DMS 273 treated with DMSO at 0.1 percent for 48 hours (cell line): Measurements from ENCODE around the gene RAB33B.
A peak's percentile ranks its signal among the peaks of the same experiment; 100 is the strongest.
"Not testable (repeated sequence)": the region's sequence is repeated elsewhere in the genome, so short reads cannot be mapped to it uniquely, and the experiment has no call there.

Experiments
- DNase-seq: peaks from one replicate; lab custom pipeline; 2025; lab: John Stamatoyannopoulos, UW

RAB33B gene

DNA sequence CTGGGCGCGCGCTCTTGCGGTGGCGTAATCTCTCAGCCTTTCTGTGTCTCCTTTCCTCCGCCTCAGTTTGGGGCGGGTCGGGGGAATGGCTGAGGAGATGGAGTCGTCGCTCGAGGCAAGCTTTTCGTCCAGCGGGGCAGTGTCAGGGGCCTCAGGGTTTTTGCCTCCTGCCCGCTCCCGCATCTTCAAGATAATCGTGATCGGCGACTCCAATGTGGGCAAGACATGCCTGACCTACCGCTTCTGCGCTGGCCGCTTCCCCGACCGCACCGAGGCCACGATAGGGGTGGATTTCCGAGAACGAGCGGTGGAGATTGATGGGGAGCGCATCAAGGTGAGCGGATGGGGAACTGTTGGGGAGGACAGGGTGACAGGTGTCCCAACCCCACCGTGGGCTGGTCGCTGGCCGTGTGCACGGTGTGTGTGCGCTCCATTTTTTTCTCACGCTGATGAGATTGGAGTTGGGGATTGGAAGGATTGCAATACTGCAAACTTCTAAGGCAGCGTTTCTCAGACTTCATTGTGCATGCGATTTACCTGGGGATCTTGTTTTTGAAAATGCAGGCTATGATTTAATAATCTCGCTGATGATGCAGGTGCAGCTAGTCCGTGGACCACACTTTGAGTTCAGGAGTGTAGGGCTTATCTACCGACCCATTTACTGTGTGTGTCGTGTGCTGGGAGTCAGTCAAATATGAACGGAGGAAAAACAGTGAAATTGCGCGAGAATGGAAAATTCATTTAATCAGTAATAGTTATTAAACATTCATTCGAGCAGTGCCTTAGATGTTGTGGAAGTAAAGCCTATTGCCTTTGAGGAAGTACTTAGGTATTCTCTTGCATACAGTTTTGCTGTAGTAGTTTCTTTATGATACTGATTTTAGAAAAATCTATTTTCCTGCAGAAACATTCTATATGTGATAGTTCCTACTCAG, at the start of gene RAB33B:
RAB33B (plus strand) TSS at position 11 of the 935 bp plus-strand sequence; CDS start at position 86, 75 bp downstream.
- DNase-seq, result no peak

DNA sequence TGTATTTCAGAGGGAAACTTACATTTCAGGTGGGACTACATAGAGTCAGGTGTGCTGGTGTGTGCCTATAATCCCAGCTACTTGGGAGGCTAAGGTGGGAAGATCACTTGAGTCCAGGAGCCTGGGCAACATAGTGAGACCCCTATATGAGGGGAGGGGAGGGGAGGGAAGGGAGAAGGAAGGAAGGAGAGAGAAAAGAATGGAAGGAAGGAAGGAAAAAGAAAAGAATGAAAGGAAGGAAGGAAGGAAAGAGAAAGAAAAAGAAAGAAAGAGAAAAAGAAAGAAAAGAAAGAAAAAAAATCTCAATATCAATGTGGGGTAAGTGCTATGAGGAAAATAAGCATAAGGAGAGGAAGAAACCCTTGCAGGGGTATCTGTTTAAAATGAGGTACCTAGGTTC, 43.6 kb upstream of the RAB33B start:
- DNase-seq, result no peak

DNA sequence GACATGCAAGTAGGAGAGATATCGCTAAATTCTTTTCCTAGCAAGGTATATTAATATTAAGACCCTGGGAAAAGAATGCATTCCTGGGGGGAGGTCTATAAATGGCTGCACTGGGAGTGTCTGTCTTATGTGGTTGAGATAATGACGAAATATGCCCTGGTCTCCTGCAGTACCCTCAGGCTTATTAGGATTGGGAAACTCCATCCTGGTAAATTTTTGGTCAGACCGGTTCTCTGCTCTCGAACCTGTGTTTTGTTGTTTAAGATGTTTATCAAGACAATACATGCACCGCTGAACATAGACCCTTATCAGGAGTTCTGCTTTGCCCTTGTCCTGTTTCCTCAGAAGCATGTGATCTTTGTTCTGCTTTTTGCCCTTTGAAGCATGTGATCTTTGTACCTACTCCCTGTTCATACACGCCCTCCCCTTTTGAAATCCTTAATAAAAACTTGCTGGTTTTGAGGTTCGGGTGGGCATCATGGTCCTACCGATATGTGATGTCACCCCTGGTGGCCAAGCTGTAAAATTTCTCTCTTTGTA, 39.2 kb upstream of the RAB33B start:
- DNase-seq, result not testable (repeated sequence)

DNA sequence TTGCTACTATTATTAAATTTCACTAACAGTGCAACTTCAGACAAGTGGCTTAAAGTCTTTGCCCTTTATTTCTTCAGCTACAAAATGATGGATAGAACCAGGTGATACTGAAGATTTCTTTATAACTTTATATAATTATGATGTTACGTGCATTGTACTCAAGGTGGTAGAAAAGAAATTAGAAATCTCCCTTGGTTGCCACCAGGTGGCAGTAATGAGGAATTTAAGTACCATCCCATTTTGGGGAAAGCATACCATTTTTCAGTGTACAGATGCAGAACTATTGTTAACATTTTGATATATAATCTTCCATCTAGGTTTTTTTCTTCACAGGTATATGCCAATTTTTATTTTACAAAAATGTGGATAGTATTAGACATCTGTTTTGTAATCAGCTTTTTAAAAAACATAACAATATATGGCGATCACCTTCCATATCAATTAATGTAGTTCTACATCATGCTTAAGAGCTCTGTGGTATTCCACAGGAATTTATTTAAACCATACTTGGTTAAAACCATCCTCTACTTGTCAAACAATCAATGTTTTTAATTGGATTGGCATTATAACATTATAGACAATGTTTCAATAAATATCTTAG, 37.7 kb upstream of the RAB33B start:
- DNase-seq, result peak; percentile 5

DNA sequence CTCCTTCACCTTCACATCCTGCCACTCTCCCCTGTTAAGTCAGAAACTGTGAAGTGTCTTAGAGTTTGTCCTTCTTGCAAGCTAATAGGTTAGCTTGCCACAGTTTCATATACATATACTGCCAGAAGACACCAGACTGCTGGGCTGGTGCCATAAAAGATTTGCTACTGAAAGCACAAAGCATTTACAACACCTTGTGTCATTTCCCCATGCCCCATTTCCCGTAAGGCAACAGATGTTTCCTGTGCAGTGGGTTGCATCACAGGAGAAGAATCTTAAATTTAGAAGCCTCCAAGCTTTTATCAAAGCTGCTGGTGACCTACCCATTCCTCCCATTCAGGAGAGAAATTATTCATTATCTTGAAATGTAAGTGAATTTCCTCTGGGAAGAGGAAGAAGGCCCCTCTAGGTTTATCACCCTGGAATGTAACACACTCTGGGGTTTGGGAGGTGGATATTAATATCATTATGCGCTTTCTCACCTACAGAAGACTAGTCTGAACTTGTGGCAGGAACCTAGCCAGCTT, 34.5 kb upstream of the RAB33B start:
- peak; percentile 58 for DNase-seq

DNA sequence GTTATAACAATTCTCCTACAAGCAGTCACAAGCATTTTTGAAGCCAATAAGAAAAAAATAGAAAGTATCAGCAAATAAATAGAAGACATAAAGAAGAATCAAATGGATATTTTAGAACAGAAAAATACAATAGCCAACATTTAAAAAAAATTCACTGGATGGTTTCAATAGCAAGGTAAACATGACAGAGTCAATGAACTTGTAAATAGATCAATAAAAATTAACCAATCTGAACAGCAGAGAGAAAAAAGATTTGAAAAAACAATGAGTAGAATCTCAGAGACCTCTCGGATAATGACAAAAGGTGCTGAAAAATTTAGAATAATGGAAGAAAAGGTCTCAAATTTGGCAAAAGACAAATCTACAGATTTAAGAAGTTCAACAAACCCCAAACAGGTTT, 33.3 kb upstream of the RAB33B start:
- no peak for DNase-seq

DNA sequence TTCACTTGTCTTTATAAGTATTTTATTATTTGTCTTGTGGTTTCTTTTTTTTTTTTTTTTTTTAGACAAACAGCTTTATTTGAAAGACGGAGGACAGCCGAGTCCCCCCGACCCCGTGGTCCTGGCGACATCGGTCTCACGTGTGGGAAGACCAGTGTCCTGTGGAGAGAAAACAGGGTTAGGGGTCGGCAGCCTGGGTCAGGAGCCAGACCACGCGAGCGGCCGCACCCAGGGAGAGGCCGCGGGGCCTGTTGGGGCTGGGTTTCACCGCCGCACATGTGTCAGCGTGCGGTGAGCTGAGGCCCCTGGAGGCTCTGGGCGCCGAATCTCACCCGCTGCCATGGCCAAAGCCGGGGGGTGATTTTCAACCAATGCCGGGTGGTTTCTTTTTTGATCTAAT, 17.8 kb upstream of the RAB33B start:
- DNase-seq, result no peak

DNA sequence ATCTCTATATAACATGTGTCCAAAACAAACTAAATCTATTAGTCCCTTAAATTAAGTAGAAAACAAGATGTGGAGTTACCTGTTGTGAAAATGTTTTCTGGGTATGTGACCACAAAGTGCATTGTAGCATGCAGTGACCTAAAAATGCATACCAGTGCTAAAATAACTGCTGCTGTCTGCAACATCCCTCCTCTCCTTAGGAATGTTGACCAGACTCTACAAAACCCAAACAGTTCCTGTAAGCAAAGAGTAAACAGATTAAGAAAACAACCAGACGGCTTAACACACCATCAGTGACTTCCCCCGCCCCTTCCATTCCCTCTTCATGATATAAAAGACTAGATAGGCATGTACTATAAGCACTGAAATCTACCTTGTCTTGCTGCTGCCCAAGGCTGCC, 15.8 kb upstream of the RAB33B start:
- no peak for DNase-seq

DNA sequence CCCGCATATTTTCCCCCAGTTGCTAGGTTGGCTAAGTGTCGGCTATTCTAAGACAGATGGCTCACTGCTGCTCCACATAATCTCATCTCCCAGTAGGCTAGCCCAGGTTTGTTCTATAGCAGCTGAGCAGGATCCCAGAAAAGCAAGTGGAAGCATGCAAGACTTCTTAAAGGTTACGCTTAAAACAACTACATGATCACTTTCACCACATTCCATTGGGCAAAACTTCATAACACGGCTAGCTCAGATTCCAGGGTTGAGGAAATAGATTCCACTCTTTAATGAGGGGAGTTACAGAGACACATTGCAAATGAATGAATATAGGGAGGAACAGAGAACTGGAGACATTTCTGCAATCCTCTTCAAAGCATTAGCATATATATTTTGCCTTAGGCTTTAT, 12.9 kb upstream of the RAB33B start:
- DNase-seq, result no peak

DNA sequence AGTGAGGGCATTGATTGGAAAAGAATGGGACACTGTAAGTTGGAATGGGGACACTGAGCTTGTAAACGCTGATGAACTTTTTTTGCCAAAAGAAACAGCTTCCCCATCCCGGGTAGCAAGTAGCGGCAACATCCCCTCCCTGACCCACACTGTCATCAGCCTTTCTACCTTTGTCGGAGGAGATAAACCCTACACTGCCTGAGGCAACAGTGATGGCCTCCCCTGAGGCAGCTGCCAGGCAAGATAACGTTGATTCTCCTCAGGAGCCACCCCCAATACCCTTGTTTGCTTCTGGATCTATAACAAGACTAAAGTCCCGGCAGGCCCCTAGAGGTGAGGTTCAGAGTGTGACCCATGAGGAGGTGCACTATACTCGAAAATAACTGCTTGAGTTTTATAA, 10.3 kb upstream of the RAB33B start:
- DNase-seq, result no peak

DNA sequence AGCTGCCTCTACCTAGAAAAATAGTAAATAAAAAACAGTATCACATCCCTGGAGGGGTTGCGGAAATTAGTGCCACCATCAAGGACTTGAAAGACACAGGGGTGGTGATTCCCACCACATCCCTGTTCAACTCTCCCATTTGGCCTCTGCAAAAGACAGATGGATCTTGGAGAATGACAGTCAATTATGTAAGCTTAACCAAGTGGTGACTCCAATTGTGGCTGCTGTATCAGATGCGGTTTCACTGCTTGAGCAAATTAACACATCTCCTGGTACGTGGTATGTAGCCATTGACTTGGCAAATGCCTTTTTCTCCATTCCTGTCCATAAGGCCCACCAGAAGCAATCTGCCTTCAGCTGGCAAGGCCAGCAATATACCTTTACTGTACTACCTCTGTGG, 9.0 kb upstream of the RAB33B start:
- DNase-seq, result not testable (repeated sequence)

DNA sequence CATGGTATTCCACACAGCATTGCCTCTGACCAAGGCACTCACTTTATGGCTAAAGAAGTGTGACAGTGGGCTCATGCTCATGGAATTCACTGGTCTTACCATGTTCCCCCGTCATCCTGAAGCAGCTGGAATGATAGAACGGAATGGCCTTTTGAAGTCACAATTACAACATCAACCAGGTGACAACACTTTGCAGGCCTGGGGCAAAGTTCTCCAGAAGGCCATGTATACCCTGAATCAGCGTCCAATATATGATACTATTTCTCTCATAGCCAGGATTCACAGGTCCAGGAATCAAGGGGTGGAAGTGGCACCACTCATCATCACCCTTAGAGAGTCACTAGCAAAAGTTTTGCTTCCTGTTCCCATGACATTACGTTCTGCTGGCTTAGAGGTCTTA, 6.8 kb upstream of the RAB33B start:
- DNase-seq, result not testable (repeated sequence)

DNA sequence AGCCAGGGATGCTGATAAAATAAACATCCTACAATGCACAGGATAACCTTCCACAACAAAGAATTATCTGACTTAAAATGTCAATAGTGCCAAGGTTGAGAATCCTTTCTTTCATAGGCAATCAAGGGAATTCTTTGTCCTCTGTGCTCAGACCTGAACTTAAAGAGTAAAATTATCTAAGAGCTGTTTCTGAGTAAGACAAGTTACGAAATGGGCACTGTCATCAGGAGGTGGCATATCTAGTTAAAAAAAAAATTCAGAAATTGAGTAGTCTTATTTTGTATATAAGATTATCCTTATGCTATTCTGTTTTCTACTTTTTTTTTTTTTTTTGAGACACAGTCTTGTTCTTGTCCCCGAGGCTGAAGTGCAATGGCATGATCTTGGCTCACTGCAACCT, 3.3 kb upstream of the RAB33B start:
- DNase-seq, result no peak

DNA sequence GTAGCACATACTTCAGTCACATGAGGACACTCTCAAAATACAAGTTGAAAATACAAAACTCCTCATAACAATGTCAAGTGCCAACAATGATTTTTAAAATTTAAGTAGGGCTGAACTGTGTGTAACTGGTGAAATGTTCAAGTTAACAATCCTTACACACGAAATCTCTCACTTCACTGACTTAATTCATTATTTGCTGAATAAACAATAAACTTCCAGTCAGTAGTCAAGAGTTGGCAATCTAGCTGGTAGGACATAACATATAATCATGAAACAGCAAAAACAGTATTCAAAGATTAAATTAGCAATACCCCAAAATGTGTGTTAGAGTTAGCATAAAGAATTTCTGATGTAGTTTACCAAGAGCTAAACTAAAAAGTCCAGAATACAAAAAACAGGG, 1.9 kb upstream of the RAB33B start:
- DNase-seq, result no peak

DNA sequence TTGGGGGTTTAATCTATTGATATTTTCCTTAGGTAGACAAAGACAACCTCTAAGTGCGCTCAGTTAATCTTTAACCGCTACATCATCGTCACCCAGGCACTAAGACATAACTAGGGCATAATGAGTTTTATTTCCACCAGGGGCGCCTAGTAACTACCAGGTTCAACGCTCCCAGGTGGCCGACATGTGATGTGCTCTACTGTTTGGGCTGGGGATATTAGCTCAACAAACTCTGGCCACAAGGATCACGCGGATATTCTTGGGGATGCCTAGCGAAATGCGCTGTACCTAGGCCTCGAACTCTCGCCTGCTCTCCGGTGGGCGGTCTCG, 915 bp upstream of the RAB33B start:
- peak; percentile 38 for DNase-seq

DNA sequence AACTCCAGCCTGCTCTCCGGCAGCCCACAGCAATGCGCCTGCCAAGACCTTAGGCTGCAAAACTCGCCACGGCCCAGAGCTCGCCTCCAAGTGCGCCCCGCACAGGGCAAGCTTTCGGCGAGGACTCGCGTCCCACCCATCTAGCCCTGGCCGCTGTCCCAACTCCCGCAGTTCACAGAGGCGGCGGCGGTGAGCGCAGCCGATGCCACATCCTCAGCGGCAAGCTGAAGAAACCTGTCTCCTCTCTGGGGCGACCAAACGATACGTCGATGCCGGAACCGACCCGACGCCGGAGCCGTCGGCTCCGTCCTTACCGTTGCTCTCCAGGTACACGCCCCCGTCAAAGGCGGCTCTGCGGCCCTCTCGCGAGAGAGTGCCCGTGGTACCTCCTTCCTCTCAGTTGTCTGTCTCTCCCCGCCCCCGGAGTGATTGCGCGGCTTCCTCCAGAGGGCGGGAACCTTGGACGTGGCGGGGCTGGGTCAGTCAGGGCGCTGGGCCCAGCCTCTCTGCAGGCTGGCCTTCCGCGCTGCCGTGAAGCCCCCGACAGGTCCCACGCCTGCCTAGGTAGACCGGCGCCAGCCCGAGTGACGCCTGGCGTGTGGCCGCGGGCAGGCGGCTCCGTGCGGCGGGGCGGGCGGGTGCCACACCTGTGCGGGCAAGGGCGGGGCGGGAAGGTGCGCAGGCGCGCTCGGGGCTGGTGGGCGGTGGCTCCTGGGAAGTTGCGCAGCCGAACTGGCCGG, 380 bp upstream of the RAB33B start:
- peak; percentile 61 for DNase-seq

DNA sequence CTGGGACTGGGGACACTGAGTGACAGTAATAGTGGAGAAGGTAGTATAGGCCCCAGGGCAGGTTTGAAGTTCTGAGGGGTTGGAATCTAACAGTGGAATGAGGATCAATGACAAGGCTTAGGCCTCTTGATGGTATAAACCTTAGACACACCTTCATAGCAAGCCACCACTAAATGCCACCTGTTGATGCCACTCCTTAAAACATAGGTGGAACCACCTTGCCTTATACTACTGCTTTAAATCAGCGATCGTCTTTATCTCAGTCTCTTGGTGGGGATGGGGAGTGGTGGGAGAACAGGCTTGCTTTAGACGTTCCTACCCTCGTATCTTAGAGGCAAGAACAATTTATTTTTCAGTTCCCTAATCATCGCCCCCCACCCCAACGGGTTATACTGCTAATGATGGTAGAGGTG, 1.2 kb downstream of the RAB33B start:
- DNase-seq, result no peak

DNA sequence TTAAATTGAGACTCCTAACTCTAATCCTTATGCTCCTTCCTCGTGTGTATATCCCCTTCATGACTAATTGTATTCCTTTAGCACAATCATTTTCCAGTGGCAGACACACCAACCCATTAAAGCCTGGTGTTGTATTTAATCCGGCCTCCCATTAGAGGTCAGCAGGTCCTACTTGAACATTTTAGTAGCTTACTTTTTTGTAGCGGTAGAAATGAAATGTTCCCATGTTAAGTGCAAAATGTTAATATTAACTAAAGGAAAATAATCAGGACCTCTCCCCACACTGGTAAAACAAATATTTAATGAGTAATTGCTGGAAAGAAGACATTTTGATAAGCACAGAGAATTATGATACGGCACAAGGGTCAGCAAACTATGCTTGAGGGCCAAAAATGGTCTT, 3.4 kb downstream of the RAB33B start:
- no peak for DNase-seq

DNA sequence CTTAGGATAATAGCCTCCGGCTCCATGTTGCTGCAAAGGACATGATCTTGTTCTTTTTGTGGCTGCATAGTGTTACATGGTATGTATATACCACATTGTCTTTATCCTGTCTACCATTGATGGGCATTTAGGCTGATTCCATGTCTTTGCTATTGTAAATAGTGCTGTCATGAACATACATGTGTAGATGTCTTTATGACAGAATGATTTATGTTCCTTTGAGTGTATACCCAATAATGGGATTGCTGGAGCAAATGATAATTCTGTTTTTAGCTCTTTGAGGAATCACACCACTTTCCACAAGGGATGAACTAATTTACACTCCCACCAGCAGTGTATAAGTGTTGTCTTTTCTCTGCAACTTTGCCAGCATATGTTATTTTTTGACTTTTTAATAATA, 4.6 kb downstream of the RAB33B start:
- no peak for DNase-seq

DNA sequence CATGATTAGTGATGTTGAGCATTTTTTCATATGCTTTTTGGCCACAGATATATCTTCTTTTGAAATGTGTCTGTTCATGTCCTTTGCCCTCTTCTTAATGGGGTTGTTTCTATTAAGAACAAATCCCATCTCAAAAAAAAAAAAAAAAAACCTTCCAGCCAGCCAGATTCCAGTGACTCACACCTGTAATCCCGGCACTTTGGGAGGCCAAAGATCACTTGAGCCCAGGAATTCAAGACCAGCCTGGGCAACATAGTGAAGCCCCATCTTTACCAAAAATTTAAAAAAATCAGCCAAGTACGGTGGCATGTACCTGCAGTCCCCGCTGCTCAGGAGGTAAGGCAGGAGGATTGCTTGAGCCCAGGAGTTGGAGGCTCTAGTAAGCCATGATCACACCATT, 5.1 kb downstream of the RAB33B start:
- DNase-seq, result no peak

DNA sequence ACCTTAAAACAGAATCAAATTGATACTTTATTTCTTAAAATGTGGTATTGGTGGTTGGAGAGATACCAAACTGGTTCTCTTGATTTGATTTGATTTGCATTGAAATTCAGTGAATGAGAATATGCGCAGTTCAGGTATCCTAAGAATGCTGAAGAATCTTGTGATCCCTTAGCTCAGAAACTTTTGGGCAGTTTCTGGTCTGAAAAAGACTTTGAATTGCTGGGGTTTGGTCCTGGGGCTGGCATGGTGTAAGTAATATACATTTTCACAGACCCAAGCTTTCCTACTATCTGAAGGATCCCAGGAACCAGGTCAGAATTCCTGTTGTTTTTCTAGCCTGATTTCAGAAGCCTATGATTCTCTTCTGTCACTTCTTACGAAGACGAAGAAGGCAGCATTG, 6.6 kb downstream of the RAB33B start:
- no peak for DNase-seq

DNA sequence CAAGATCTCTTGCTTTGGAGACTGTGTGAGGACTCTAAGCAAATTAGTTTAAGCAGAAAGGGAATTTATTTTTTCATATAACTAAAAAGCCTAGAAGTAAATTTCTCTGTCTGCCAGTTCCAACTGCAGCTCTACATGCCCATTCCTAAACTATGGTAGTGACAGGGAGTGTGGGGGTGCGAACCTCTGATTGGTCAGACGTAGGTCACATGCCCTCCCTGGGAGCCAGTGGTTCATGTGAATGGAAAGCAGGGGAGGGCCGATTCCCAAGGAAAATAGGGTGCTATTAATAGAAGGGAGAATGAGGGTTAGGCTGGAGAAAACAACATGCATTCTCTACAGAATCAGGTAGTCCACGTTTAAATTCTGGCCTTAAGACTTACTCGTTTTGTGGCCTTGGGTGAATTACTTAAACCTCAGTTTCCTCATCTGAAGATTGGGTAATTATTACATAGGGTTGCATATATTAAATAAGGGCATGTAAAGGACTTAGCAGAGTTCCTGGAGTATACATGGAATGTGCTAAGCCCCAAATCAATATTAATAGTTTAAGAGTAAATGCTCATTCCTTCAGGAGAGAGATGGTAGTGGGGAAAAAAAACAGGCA, 7.2 kb downstream of the RAB33B start:
- no peak for DNase-seq
